ENCODE results near the gene TCHHL1.

Gene TCHHL1

GRCh38 chr1:152047730-152048415 is 41.0 kb downstream of the TCHHL1 start:
- TF ChIP-seq TOX (CRISPR knock-in tag; IDR thresholded peaks at IDR 0.05; ENCODE audit: borderline replicate concordance) = peak; percentile 20; the same call in 1 of the 2 replicates
- no peak for TF ChIP-seq ISL1 (CRISPR knock-in tag; IDR thresholded peaks at IDR 0.05)
- TF ChIP-seq ZFP3 (CRISPR knock-in tag; IDR thresholded peaks at IDR 0.05) = no peak
- no peak for TF ChIP-seq ZNF565 (CRISPR knock-in tag; conservative IDR thresholded peaks at IDR 0.05; ENCODE audit: low read depth)
- ATAC-seq = peak; percentile 97

GRCh38 chr1:152047413-152047729 is 41.5 kb downstream of the TCHHL1 start:
- no peak for TF ChIP-seq BACH2 (CRISPR knock-in tag; IDR thresholded peaks at IDR 0.05; ENCODE audit: borderline replicate concordance)
- TF ChIP-seq TCF4 (CRISPR knock-in tag; IDR thresholded peaks at IDR 0.05; ENCODE audit: borderline replicate concordance) = no peak
- no peak for TF ChIP-seq ZC3H10 (CRISPR knock-in tag; IDR thresholded peaks at IDR 0.05)
- TF ChIP-seq PATZ1 (CRISPR knock-in tag; IDR thresholded peaks at IDR 0.05; ENCODE audit: borderline replicate concordance) = no peak
- TF ChIP-seq CREB5 (CRISPR knock-in tag; IDR thresholded peaks at IDR 0.05; ENCODE audit: low read depth) = no peak
- no peak for TF ChIP-seq OSR1 (CRISPR knock-in tag; IDR thresholded peaks at IDR 0.05)
- no peak for TF ChIP-seq ZNF8 (CRISPR knock-in tag; IDR thresholded peaks at IDR 0.05)
- TF ChIP-seq SNAI2 (CRISPR knock-in tag; IDR thresholded peaks at IDR 0.05) = no peak
- no peak for TF ChIP-seq TOX (CRISPR knock-in tag; IDR thresholded peaks at IDR 0.05; ENCODE audit: borderline replicate concordance)
- TF ChIP-seq CSRNP3 (CRISPR knock-in tag; IDR thresholded peaks at IDR 0.05) = no peak
- TF ChIP-seq POU6F1 (CRISPR knock-in tag; IDR thresholded peaks at IDR 0.05; ENCODE audit: borderline replicate concordance, low read depth) = no peak
- TF ChIP-seq PPARA (CRISPR knock-in tag; IDR thresholded peaks at IDR 0.05; ENCODE audit: borderline replicate concordance) = no peak
- TF ChIP-seq RARB (CRISPR knock-in tag; IDR thresholded peaks at IDR 0.05) = no peak
- TF ChIP-seq CSDC2 (CRISPR knock-in tag; IDR thresholded peaks at IDR 0.05) = no peak
- no peak for ATAC-seq

- TF ChIP-seq CSDC2 (CRISPR knock-in tag; IDR thresholded peaks at IDR 0.05) (no peak), OSR1 (CRISPR knock-in tag; IDR thresholded peaks at IDR 0.05) (no peak), GLIS3 (CRISPR knock-in tag; IDR thresholded peaks at IDR 0.05) (no peak), RARB (CRISPR knock-in tag; IDR thresholded peaks at IDR 0.05) (no peak), BACH2 (CRISPR knock-in tag; IDR thresholded peaks at IDR 0.05; ENCODE audit: borderline replicate concordance) (no peak), PATZ1 (CRISPR knock-in tag; IDR thresholded peaks at IDR 0.05; ENCODE audit: borderline replicate concordance) (no peak), CREB5 (CRISPR knock-in tag; IDR thresholded peaks at IDR 0.05; ENCODE audit: low read depth) (no peak), ARNTL (CRISPR knock-in tag; IDR thresholded peaks at IDR 0.05; ENCODE audit: borderline replicate concordance, low read depth) (no peak), TSHZ2 (CRISPR knock-in tag; IDR thresholded peaks at IDR 0.05) (no peak), POU6F1 (CRISPR knock-in tag; IDR thresholded peaks at IDR 0.05; ENCODE audit: borderline replicate concordance, low read depth) (no peak), ZFP3 (CRISPR knock-in tag; IDR thresholded peaks at IDR 0.05) (no peak)
- ATAC-seq = no peak
These were observed 44.5 kb downstream of the TCHHL1 start for GRCh38 chr1:152044386-152044785.
